B cell (primary cell): ENCODE measurements around the gene SLC44A1.

Experiments
- CTCF ChIP-seq: fragments of 200-600 bp; IDR thresholded peaks from one replicate; pipeline ENCODE4 v1.8.0; 2022; ENCODE audit warnings: antibody characterized with exemption, mild to moderate bottlenecking
- EZH2 ChIP-seq: IDR thresholded peaks from 2 replicates; pipeline ENCODE4 v1.6.1; 2012; ENCODE audit warnings: borderline replicate concordance, low read depth, mild to moderate bottlenecking, moderate library complexity, low read length; ENCODE audit not compliant: insufficient read depth, poor library complexity, severe bottlenecking

- TF ChIP-seq CTCF = no peak
- TF ChIP-seq EZH2 = no peak
Measured at GRCh38 chr9:105302728-105303127, 58.3 kb downstream of the SLC44A1 start.
